A673 (cell line): ENCODE results near the gene ADK. TPM values are rescaled to one million over a fixed set of nuclear protein-coding genes. Genes with fewer than 3 reads are reported as not detected.

Experiments
- BruUV-seq: library from RNA; stranded (reverse); fragments of 400-500 nt; replicated peaks from 2 replicates; lab custom pipeline; 2021; lab: Mats Ljungman, UMichigan
- CTCF ChIA-PET: fragments of 300-600 bp; sonication (Branson Sonifier 250); formaldehyde crosslinking; loops from one replicate; lab custom pipeline; 2022; ENCODE audit warnings: antibody characterized with exemption; lab: Charles Lee
- POLR2A ChIA-PET: fragments of 300-600 bp; sonication (Branson Sonifier 250); formaldehyde crosslinking; loops from one replicate; lab custom pipeline; 2022; ENCODE audit warnings: antibody characterized with exemption; ENCODE audit not compliant: low non-redundant PET; lab: Charles Lee
- DNase-seq: peaks from one replicate; pipeline ENCODE4 v3.0.0-alpha.2; 2015; ENCODE audit warnings: low spot score
- H3K27ac ChIP-seq: fragments of 200-600 bp; sonication (generic); 2 replicates; pipeline ENCODE4 v1.5.1; 2016; ENCODE audit warnings: mixed run types, low read depth, mild to moderate bottlenecking, mixed read lengths, antibody characterized with exemption, low read length; ENCODE audit not compliant: poor library complexity, severe bottlenecking
- H3K27me3 ChIP-seq: fragments of 200-600 bp; sonication (generic); replicated peaks from 2 replicates; pipeline ENCODE4 v1.6.1; 2017; ENCODE audit warnings: mixed run types, low read depth, mild to moderate bottlenecking, mixed read lengths, antibody characterized with exemption, low read length; ENCODE audit not compliant: insufficient read depth, poor library complexity
- H3K36me3 ChIP-seq: fragments of 200-600 bp; sonication (generic); 2 replicates; pipeline ENCODE4 v1.6.1; 2016; ENCODE audit warnings: mixed run types, mild to moderate bottlenecking, mixed read lengths, antibody characterized with exemption, low read length; ENCODE audit not compliant: insufficient read depth, poor library complexity, severe bottlenecking
- H3K4me1 ChIP-seq: fragments of 200-600 bp; sonication (generic); 2 replicates; pipeline ENCODE4 v1.6.1; 2017; ENCODE audit warnings: mixed run types, mild to moderate bottlenecking, mixed read lengths, antibody characterized with exemption, low read length; ENCODE audit not compliant: insufficient read depth, poor library complexity, severe bottlenecking
- H3K4me3 ChIP-seq: fragments of 200-600 bp; sonication (generic); 2 replicates; pipeline ENCODE4 v1.5.1; 2016; ENCODE audit warnings: low read depth, mixed run types, mild to moderate bottlenecking, mixed read lengths, low read length; ENCODE audit not compliant: poor library complexity, severe bottlenecking
- H3K9me3 ChIP-seq: fragments of 200-600 bp; sonication (generic); 2 replicates; pipeline ENCODE4 v1.6.1; 2016; ENCODE audit warnings: mixed run types, low read depth, mild to moderate bottlenecking, mixed read lengths, antibody characterized with exemption, low read length; ENCODE audit not compliant: poor library complexity, severe bottlenecking
- CTCF ChIP-seq: fragments of 300-800, 200-600 bp; sonication (generic); conservative IDR thresholded peaks from 2 replicates; pipeline ENCODE4 v1.5.1; 2017; ENCODE audit warnings: low read depth, mild to moderate bottlenecking, antibody characterized with exemption, low read length, moderate library complexity, mixed read lengths
- EZH2 ChIP-seq: fragments of 200-600 bp; sonication (generic); IDR thresholded peaks from 2 replicates; pipeline ENCODE4 v1.6.1; 2017; ENCODE audit warnings: borderline replicate concordance, low read depth, mild to moderate bottlenecking, mixed read lengths, antibody characterized with exemption, low read length; ENCODE audit not compliant: poor library complexity, severe bottlenecking
- intact Hi-C: fragments of 100-400 bp; cut with micrococcal nuclease; formaldehyde crosslinking; loops from one replicate; pipeline ENCODE4 v1.10.0; 2022; ENCODE audit not compliant: unreplicated experiment
- total RNA-seq: library from RNA; stranded (reverse); gene quantifications from 2 replicates; pipeline ENCODE4 v1.2.3, GENCODE V29; 2021

Gene ADK
- total RNA-seq, 1 experiment from 2014 or later, result 49.0 TPM

DNA sequence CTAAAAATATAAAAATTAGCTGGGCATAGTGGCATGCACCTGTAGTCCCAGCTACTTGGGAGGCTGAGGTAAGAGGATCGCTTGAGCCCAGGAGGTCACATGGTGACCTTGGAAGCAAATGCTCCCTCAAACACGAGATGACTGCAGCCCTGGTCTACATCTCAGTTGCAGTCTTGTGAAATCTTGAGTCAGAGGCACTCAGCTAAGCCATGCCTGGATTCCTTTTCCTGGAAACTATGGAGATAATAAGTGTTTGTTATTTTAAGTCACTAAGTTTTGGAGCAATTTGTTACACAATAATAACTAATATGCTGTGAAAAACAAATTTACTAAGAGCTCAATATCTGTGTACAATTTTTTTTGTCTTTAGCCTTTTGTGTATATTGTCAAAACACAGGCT, 391.1 kb downstream of the ADK start:
- intact Hi-C loops, result no loop called here
- Histone ChIP-seq H3K27ac (no peak overlapping the region), H3K9me3 (no peaks in the 10 kb centered on the region), H3K36me3 (no peaks in the 10 kb centered on the region), H3K4me3 (no peak overlapping the region), H3K4me1 (no peaks in the 10 kb centered on the region), H3K27me3 (no peaks in the 10 kb centered on the region)
- no peak for DNase-seq
- no TSS peak for BruUV-seq
- ChIA-PET CTCF (no interaction called here), POLR2A (no interaction called here)
- TF ChIP-seq CTCF (no peak), EZH2 (no peak)

DNA sequence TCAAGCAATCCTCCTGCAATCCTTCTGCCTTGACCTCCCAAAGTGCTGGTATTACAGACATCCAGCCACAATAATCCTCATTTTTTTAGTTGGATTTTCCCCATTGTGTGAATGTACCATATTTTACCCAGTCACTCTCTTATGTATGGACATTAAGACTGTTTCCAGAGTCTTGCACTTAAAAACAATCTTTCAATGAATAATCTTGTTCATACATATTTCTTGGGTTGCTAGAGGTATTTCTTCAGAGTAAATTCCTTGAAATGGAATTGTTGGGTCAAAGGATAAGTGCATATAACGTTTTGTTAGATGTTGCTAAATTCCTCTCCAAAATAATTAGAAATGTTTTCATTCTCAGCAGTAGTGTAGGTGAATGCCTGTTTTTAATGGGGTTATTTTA, 392.3 kb downstream of the ADK start:
- no peak overlapping the region for H3K4me3 ChIP-seq
- intact Hi-C loops, result no loop called here
- BruUV-seq, result no TSS peak
- H3K36me3 ChIP-seq, result no peaks in the 10 kb centered on the region
- DNase-seq, result no peak
- TF ChIP-seq CTCF (no peak), EZH2 (no peak)
- no peaks in the 10 kb centered on the region for H3K4me1 ChIP-seq
- H3K27me3 ChIP-seq, result no peaks in the 10 kb centered on the region
- ChIA-PET CTCF (no interaction called here), POLR2A (no interaction called here)
- H3K27ac ChIP-seq, result no peak overlapping the region
- no peaks in the 10 kb centered on the region for H3K9me3 ChIP-seq

GRCh38 chr10:74544106-74544505, 393.1 kb downstream of the ADK start:
- Histone ChIP-seq H3K36me3 (no peaks in the 10 kb centered on the region), H3K27me3 (no peaks in the 10 kb centered on the region), H3K27ac (no peak overlapping the region), H3K4me1 (no peaks in the 10 kb centered on the region), H3K9me3 (no peaks in the 10 kb centered on the region), H3K4me3 (no peak overlapping the region)
- CTCF ChIA-PET, result no interaction called here
- TF ChIP-seq CTCF (no peak), EZH2 (no peak)
- no peak for DNase-seq
- intact Hi-C loops, result no loop called here
- BruUV-seq, result no TSS peak
- POLR2A ChIA-PET, result no interaction called here
